ENCODE data around the gene DHFR2.

DNA sequence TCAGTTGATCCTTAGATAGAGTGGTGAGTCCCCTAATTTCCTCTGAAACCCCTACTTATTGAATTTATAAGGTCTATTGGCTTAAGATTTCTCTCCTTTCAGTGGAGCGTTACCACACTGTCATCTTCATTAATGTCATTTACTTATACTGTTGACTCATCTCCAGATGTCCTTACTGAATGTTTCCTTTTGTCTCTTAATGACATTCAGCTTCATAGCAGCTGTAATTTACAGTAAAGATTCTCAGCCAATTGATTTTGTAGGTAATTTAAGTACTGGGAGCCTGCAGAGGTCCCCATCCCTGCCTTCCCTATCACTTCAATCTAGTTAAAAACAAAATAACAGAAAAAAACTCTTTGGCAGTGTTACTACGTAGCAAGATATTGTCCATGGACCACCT lies 53.1 kb downstream of the DHFR2 start:
- TF ChIP-seq POLR2A (IDR thresholded peaks at IDR 0.05), result no peak
- TF ChIP-seq, protein P1, sequence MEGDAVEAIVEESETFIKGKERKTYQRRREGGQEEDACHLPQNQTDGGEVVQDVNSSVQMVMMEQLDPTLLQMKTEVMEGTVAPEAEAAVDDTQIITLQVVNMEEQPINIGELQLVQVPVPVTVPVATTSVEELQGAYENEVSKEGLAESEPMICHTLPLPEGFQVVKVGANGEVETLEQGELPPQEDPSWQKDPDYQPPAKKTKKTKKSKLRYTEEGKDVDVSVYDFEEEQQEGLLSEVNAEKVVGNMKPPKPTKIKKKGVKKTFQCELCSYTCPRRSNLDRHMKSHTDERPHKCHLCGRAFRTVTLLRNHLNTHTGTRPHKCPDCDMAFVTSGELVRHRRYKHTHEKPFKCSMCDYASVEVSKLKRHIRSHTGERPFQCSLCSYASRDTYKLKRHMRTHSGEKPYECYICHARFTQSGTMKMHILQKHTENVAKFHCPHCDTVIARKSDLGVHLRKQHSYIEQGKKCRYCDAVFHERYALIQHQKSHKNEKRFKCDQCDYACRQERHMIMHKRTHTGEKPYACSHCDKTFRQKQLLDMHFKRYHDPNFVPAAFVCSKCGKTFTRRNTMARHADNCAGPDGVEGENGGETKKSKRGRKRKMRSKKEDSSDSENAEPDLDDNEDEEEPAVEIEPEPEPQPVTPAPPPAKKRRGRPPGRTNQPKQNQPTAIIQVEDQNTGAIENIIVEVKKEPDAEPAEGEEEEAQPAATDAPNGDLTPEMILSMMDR (IDR thresholded peaks at IDR 0.05), result no peak

Measured in suprapubic skin (tissue), 3 donors.